Thyroid gland (tissue), 4 donors: ENCODE measurements around the gene HYAL3.

Source experiments
- CTCF ChIP-seq, 6 experiments: fragments of 200-600 bp in 3 of 6; fragments of 450-650 bp in 3 of 6; sonication (generic) in 3 of 6; IDR thresholded peaks; one replicate each; pipeline ENCODE4 v1.5.1; 2016 to 2019; ENCODE audit warnings: antibody characterized with exemption in 6 of 6, mild to moderate bottlenecking in 2 of 6, inconsistent platforms in 1 of 6, moderate library complexity in 1 of 6
- POLR2A ChIP-seq, 2 donors: fragments of 450-650 bp; IDR thresholded peaks; one replicate each; pipeline ENCODE4 v1.6.1; 2017; ENCODE audit warnings: antibody characterized with exemption in 2 of 2, mild to moderate bottlenecking in 2 of 2, moderate library complexity in 1 of 2

DNA sequence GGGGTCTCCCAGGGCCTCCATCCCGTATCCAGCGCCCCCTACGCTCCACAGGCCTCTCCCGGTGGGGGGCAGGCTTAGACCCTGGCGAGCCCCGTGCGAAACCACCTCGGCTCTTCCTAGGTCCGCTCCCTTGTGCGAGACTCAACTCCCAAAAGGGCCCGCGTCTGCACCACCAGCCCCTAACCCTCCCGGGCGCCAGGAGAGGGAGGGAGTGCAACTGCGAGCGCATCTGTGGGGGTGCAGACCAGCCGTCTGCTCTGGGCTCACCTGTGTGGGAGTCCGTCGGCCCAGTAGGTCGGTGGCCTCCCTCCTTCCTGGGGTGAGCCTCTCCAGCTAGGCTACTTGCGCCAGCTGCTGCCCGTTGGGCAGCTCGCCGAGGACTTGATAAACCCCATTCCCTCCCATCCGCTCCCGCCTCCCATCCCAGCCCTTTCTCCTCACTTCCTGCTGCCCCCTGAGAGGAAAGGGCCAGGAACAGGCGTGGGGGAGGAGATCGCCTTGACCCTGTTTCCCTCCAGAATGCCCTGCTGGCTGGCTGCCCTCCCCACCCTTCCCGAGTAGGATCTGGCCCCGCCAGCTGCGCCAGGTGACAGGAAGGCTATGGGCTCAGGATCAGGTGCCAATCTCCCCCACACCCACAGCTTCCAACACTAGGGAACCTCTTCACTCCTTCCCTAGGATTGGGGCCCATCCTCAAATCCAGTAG, 23.3 kb upstream of the HYAL3 start, which contains the start of gene HYAL2:
- TF ChIP-seq POLR2A (IDR thresholded peaks at IDR 0.05) (no peak), CTCF (IDR thresholded peaks at IDR 0.05) (no peak)
